ENCODE results near the gene KCND3.

The KCND3 gene

DNA sequence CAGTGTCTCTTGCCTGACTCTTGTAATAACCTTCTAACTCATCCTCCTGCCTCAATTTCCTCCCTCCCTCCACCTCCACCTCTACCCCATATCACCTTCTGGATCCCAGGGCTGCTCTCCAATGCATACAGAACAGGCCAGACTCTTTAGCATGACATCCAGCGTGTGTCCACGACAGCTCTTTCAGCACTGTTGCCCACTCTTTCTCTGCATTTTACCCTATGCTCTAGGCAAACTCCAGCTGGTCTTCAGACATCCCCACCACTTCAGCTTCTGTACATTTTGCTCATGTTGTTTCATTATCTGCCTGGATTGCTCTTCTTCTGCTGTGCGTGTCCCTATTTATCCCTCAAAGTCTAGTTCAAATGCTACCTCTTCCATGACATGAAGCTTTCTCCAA, 255.0 kb downstream of the KCND3 start:
- Histone ChIP-seq H3K4me1 (ENCODE audit: insufficient read depth, low read length) (peaks cover 35% of the 10 kb centered on the region), H3K4me3 (ENCODE audit: low read length) (no peak overlapping the region)

DNA sequence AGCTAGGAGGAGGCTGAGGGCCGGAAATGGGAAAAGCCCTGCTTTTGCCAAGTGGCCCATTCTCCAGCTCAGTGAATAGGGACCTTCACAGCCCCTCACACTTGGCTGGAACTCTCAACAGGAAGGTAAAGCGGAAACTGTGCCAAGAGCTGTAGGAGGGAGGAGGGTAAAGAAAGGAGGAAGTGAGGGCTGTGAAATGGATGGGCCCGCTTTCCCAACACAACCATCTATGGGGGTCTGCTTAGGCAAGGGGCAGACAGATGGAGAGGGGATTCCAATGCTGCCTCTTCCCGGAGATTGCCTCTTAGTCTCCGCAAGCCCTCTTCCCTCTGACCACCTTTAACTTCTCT, 255.5 kb downstream of the KCND3 start:
- H3K9ac ChIP-seq (ENCODE audit: low read depth, low read length): no peak overlapping the region
- H3K4me1 ChIP-seq (ENCODE audit: insufficient read depth, low read length): peaks cover 35% of the 10 kb centered on the region
- H3K27me3 ChIP-seq (ENCODE audit: insufficient read depth, low read length): peaks cover 14% of the 10 kb centered on the region
- H3K36me3 ChIP-seq (ENCODE audit: insufficient read depth, low read depth, low read length): no peaks in the 10 kb centered on the region
- H3K9me3 ChIP-seq (ENCODE audit: insufficient read depth, low read depth, low read length): no peaks in the 10 kb centered on the region
- H3K27ac ChIP-seq (ENCODE audit: low read length): no peak overlapping the region
- no peak overlapping the region for H3K4me3 ChIP-seq (ENCODE audit: low read length)

More for the DNA sequence above, 255.0 kb downstream of the KCND3 start:
- Histone ChIP-seq H3K36me3 (ENCODE audit: insufficient read depth, low read depth, low read length) (no peaks in the 10 kb centered on the region), H3K9me3 (ENCODE audit: insufficient read depth, low read depth, low read length) (no peaks in the 10 kb centered on the region), H3K27ac (ENCODE audit: low read length) (no peak overlapping the region), H3K27me3 (ENCODE audit: insufficient read depth, low read length) (peaks cover 14% of the 10 kb centered on the region), H3K9ac (ENCODE audit: low read depth, low read length) (no peak overlapping the region)

DNA sequence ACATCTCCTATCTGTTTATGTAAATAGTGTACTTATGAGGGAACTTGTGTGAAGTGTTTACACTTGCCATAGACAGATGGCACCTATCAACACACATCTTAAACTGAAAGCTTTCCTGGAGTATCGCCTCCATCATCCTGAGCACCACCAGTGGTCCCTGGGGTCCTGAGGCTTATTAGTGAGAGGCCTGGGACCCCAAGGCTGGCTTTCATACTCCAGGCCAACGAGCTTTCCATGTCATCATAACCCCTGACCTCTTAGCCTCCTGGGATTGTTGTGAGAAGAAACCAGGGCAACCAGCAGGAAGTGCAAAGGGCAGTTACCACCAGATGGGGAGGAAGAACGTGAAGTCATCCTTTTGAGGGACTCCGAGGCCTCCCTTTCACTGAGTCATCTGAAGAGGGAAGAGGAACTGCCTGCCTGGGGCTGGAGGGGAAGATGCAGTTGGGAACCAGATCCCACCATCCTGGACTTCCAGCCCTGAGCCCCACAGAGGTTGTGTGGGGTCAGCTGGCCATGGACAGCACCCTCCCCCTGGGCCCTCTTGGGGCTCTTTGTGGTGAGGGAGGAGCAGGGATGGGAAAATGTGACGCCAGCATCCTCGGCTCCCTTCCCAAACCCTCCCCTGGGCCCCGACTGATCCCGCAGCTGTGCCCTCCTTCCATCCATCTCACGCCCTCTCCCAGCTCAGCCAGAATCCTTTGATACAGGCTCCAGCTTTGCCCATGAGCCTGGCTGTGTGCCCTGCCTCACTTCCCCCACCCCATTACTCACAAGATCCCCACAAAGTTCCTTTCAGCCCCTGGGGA, 256.1 kb downstream of the KCND3 start:
- Histone ChIP-seq H3K36me3 (ENCODE audit: insufficient read depth, low read depth, low read length) (no peaks in the 10 kb centered on the region), H3K4me1 (ENCODE audit: insufficient read depth, low read length) (peaks cover 35% of the 10 kb centered on the region), H3K9ac (ENCODE audit: low read depth, low read length) (no peak overlapping the region), H3K27me3 (ENCODE audit: insufficient read depth, low read length) (peaks cover 14% of the 10 kb centered on the region), H3K4me3 (ENCODE audit: low read length) (no peak overlapping the region), H3K27ac (ENCODE audit: low read length) (no peak overlapping the region), H3K9me3 (ENCODE audit: insufficient read depth, low read depth, low read length) (no peaks in the 10 kb centered on the region)

DNA sequence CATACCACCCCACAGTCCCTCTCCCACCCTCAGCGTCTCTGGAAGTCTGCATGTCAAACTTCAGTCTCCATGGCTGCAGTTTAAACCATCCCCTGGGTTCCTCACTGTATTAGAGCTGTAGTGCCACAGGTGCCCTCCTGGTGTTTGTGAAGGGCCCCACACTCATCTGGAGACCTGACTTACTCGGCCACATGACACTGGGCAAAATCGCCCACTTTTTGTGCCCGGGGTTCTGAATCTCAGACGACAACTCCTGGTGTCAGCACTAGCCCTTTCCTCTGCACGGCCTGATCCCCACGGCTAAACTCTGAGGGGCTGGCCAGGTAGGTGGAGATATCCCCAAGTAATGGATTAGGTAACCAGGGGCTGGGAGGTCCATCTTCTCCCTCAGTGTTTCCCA, 256.8 kb downstream of the KCND3 start:
- peaks cover 8% of the 10 kb centered on the region for H3K27me3 ChIP-seq (ENCODE audit: insufficient read depth, low read length)
- H3K4me3 ChIP-seq (ENCODE audit: low read length): no peak overlapping the region
- H3K9ac ChIP-seq (ENCODE audit: low read depth, low read length): no peak overlapping the region
- H3K36me3 ChIP-seq (ENCODE audit: insufficient read depth, low read depth, low read length): no peaks in the 10 kb centered on the region
- H3K27ac ChIP-seq (ENCODE audit: low read length): no peak overlapping the region
- peaks cover 31% of the 10 kb centered on the region for H3K4me1 ChIP-seq (ENCODE audit: insufficient read depth, low read length)
- no peaks in the 10 kb centered on the region for H3K9me3 ChIP-seq (ENCODE audit: insufficient read depth, low read depth, low read length)

DNA sequence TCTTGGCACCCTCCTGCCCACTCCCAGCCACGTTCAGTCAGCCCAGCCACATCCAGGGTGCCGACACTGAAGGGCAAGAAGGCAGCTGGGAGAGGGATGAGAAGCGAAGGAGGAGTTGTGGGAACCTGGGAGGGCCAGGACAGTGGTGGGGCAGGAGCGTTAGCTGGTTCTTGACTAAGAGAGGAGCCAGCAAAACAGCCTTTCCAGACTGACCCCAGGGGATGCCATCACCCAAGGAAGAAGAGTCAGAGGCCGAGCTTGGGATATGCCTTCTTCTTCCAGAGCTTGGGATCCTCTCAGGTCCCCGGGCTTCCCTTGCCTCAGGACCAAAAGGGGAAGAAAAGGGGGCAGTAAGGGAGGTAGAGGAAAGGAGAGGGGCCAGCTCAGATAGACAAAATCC, 257.5 kb downstream of the KCND3 start:
- no peaks in the 10 kb centered on the region for H3K9me3 ChIP-seq (ENCODE audit: insufficient read depth, low read depth, low read length)
- no peak overlapping the region for H3K27ac ChIP-seq (ENCODE audit: low read length)
- H3K27me3 ChIP-seq (ENCODE audit: insufficient read depth, low read length): peaks cover under 1% of the 10 kb centered on the region
- no peak overlapping the region for H3K9ac ChIP-seq (ENCODE audit: low read depth, low read length)
- no peak overlapping the region for H3K4me3 ChIP-seq (ENCODE audit: low read length)
- H3K4me1 ChIP-seq (ENCODE audit: insufficient read depth, low read length): peaks cover 24% of the 10 kb centered on the region
- no peaks in the 10 kb centered on the region for H3K36me3 ChIP-seq (ENCODE audit: insufficient read depth, low read depth, low read length)

DNA sequence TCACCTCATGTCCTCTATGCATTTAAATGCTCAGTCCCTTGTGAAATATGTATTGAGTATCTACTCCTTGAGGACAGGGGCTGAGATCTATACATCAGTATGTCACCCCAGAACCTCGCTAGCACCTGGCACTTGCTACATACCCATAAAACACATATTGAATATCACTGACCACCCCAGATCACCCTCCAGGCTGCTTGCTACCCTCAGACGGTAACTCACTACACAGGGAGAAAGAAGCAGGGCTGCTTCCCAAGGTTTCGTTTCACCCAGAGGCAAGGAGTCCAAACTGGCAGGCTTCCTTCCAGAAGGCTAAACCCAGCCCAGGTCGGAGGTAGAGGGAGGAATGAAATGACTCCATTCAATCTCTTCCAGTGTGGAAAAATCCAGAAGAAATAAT, 258.8 kb downstream of the KCND3 start:
- Histone ChIP-seq H3K27ac (ENCODE audit: low read length) (no peak overlapping the region), H3K9ac (ENCODE audit: low read depth, low read length) (peak overlapping the region; percentile 7; the same call in 1 of the 2 replicates), H3K27me3 (ENCODE audit: insufficient read depth, low read length) (no peaks in the 10 kb centered on the region), H3K4me3 (ENCODE audit: low read length) (no peak overlapping the region), H3K4me1 (ENCODE audit: insufficient read depth, low read length) (peaks cover 11% of the 10 kb centered on the region), H3K9me3 (ENCODE audit: insufficient read depth, low read depth, low read length) (no peaks in the 10 kb centered on the region), H3K36me3 (ENCODE audit: insufficient read depth, low read depth, low read length) (no peaks in the 10 kb centered on the region)

DNA sequence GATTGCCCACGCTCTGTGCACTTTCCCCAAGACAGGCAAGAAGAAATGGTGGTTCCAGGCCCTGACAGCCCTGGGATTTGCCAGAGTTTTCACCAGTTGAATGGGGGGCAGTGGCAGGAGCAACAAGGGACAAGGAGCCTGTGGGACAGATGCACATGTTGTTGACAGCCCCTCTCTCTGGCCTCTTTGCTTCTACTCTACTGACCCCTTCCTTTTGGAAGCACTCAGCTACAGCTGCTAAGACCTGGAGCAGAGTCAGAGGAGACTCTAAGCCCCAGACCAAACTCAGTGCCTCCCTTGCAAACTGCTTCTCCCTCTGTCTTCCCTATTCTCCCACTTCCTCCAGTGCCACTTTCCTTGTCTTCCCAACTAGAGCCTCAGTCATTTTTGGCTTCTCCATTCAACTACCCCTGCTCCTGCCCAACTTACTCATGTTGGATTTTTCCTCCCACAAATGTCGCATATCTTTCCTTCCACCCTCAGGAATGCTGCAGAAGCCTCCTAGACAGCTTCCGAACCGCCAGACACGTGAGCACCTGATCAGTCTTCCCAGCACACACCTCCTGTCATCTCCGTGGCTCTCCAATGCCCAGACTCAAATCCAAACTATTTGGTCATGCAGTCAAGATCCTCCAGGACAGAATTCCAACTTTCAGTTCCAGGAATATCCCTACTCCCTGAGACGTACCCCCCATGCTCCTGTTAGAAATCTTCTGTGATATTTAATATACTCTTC, 259.4 kb downstream of the KCND3 start:
- H3K4me1 ChIP-seq (ENCODE audit: insufficient read depth, low read length): peaks cover 5% of the 10 kb centered on the region; the same call in 1 of the 2 replicates
- no peak overlapping the region for H3K27ac ChIP-seq (ENCODE audit: low read length)
- no peaks in the 10 kb centered on the region for H3K9me3 ChIP-seq (ENCODE audit: insufficient read depth, low read depth, low read length)
- H3K36me3 ChIP-seq (ENCODE audit: insufficient read depth, low read depth, low read length): no peaks in the 10 kb centered on the region
- no peaks in the 10 kb centered on the region for H3K27me3 ChIP-seq (ENCODE audit: insufficient read depth, low read length)
- no peak overlapping the region for H3K4me3 ChIP-seq (ENCODE audit: low read length)
- H3K9ac ChIP-seq (ENCODE audit: low read depth, low read length): peak overlapping the region; percentile 7; the same call in 1 of the 2 replicates

DNA sequence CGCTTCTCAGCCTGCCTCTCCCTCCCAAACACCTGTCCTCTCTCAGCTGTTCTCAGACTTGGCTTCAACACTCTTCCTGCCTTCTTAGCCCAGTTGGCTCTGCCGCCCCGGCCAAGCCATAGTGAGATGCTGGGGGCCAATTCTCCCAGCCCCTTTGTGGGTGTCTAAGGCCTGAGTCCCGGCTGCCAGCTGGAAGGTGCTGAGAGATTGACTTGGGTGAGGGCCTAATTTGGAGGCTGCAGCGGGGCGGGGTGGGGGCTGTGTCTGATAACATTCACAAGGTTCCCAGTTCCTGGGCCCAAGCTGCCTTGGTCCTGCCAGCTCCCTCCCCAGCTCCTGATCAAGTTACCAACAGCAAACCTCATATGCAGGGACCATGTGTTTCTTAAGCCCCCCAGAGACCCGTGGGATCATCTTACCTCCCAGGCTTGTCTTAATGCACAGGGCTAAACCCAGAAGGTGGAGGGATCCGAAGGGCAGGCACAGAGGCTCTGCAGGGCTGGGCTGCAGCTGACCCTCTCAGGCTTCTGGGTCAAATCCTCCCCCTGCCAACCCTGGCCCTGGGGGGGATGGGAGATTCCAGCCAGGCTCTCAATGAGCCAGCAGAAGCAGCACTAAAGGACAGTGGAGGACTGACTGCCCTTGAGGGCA, 260.1 kb downstream of the KCND3 start:
- H3K27ac ChIP-seq (ENCODE audit: low read length): no peak overlapping the region

DNA sequence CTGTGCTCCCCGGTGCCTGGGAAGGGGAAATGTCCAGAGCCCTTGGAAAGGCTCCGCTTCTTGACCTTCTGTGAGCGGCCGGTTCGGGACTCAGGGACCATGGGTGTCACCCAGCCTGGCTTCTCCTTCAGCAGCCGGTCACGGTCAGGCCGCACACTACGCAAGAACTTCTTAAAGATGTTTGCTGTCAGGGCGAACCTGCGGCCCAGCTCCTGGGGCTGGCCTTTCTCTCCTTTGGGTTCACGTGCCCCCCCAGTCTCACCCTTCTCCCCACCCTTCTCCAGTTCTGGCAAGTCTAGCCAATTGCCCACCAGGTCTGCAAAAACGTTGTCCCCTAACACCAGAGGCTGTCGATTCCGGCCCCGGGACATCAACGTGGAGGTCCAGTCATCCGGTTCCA, 262.4 kb downstream of the KCND3 start:
- Histone ChIP-seq H3K4me1 (ENCODE audit: insufficient read depth, low read length) (peaks cover 5% of the 10 kb centered on the region; the same call in 1 of the 2 replicates), H3K27ac (ENCODE audit: low read length) (no peak overlapping the region), H3K4me3 (ENCODE audit: low read length) (no peak overlapping the region), H3K9me3 (ENCODE audit: insufficient read depth, low read depth, low read length) (no peaks in the 10 kb centered on the region), H3K27me3 (ENCODE audit: insufficient read depth, low read length) (no peaks in the 10 kb centered on the region), H3K9ac (ENCODE audit: low read depth, low read length) (no peak overlapping the region), H3K36me3 (ENCODE audit: insufficient read depth, low read depth, low read length) (no peaks in the 10 kb centered on the region)

More for the DNA sequence above, 260.1 kb downstream of the KCND3 start:
- Histone ChIP-seq H3K27me3 (ENCODE audit: insufficient read depth, low read length) (no peaks in the 10 kb centered on the region), H3K9me3 (ENCODE audit: insufficient read depth, low read depth, low read length) (no peaks in the 10 kb centered on the region), H3K4me3 (ENCODE audit: low read length) (no peak overlapping the region), H3K36me3 (ENCODE audit: insufficient read depth, low read depth, low read length) (no peaks in the 10 kb centered on the region), H3K9ac (ENCODE audit: low read depth, low read length) (no peak overlapping the region), H3K4me1 (ENCODE audit: insufficient read depth, low read length) (peaks cover 5% of the 10 kb centered on the region; the same call in 1 of the 2 replicates)

DNA sequence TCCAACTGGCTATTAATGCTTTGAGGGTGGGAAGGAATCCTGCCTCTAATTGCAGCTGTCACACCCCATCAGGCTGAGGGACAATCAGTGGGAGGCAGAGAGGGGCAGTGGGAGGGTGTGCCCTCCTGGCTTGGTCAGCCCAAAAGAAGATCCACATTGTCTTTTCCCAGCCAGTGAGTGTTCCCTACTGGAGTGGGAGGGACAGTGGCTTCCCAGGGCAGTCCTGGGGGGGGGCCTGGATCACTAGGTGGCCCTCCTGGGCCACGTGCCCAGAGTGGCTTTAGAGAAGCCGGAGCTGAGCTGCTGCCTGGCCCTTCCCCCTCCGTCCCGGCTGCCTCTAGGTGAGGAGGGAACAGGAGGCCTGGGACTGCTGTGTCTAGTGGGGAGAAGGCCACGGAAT, 264.3 kb downstream of the KCND3 start:
- Histone ChIP-seq H3K4me3 (ENCODE audit: low read length) (no peak overlapping the region), H3K36me3 (ENCODE audit: insufficient read depth, low read depth, low read length) (no peaks in the 10 kb centered on the region), H3K27ac (ENCODE audit: low read length) (no peak overlapping the region), H3K9me3 (ENCODE audit: insufficient read depth, low read depth, low read length) (no peaks in the 10 kb centered on the region), H3K4me1 (ENCODE audit: insufficient read depth, low read length) (peaks cover 15% of the 10 kb centered on the region), H3K27me3 (ENCODE audit: insufficient read depth, low read length) (no peaks in the 10 kb centered on the region), H3K9ac (ENCODE audit: low read depth, low read length) (no peak overlapping the region)

DNA sequence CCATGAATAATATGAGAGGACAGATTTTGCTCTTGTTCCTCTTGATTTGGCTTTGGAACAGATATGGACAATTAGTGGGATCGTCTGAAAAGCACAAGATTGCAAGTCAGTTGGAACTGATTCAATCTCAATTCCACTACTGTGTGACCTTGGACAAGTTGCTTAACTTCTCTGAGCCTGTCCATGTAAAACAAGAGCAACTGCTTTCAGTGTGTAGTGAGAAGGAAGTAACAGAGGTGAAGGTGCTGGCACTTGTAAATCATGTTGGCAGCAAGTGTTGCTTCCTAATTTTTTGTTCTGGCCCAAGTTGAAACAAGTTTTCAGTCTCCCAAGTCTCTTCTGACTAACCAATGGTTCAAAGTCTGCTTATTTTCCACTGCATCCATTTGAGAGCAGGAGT, 265.6 kb downstream of the KCND3 start:
- Histone ChIP-seq H3K27me3 (ENCODE audit: insufficient read depth, low read length) (no peaks in the 10 kb centered on the region), H3K9me3 (ENCODE audit: insufficient read depth, low read depth, low read length) (no peaks in the 10 kb centered on the region), H3K4me1 (ENCODE audit: insufficient read depth, low read length) (peaks cover 10% of the 10 kb centered on the region), H3K4me3 (ENCODE audit: low read length) (no peak overlapping the region), H3K9ac (ENCODE audit: low read depth, low read length) (no peak overlapping the region), H3K27ac (ENCODE audit: low read length) (no peak overlapping the region), H3K36me3 (ENCODE audit: insufficient read depth, low read depth, low read length) (no peaks in the 10 kb centered on the region)

All from iPS-20b (cell line).